HUDEP-2 (cell line): ENCODE data around the gene TAP1.
"Not testable (repeated sequence)": the region's sequence is repeated elsewhere in the genome, so short reads cannot be mapped to it uniquely, and the experiment has no call there.

ENCODE experiments used
- DNase-seq, 76 experiments: peaks; one replicate each; lab custom pipeline; 2025; ENCODE audit not compliant: unreplicated experiment in 76 of 76; lab: John Stamatoyannopoulos, UW

Gene TAP1, protein sequence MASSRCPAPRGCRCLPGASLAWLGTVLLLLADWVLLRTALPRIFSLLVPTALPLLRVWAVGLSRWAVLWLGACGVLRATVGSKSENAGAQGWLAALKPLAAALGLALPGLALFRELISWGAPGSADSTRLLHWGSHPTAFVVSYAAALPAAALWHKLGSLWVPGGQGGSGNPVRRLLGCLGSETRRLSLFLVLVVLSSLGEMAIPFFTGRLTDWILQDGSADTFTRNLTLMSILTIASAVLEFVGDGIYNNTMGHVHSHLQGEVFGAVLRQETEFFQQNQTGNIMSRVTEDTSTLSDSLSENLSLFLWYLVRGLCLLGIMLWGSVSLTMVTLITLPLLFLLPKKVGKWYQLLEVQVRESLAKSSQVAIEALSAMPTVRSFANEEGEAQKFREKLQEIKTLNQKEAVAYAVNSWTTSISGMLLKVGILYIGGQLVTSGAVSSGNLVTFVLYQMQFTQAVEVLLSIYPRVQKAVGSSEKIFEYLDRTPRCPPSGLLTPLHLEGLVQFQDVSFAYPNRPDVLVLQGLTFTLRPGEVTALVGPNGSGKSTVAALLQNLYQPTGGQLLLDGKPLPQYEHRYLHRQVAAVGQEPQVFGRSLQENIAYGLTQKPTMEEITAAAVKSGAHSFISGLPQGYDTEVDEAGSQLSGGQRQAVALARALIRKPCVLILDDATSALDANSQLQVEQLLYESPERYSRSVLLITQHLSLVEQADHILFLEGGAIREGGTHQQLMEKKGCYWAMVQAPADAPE

DNA sequence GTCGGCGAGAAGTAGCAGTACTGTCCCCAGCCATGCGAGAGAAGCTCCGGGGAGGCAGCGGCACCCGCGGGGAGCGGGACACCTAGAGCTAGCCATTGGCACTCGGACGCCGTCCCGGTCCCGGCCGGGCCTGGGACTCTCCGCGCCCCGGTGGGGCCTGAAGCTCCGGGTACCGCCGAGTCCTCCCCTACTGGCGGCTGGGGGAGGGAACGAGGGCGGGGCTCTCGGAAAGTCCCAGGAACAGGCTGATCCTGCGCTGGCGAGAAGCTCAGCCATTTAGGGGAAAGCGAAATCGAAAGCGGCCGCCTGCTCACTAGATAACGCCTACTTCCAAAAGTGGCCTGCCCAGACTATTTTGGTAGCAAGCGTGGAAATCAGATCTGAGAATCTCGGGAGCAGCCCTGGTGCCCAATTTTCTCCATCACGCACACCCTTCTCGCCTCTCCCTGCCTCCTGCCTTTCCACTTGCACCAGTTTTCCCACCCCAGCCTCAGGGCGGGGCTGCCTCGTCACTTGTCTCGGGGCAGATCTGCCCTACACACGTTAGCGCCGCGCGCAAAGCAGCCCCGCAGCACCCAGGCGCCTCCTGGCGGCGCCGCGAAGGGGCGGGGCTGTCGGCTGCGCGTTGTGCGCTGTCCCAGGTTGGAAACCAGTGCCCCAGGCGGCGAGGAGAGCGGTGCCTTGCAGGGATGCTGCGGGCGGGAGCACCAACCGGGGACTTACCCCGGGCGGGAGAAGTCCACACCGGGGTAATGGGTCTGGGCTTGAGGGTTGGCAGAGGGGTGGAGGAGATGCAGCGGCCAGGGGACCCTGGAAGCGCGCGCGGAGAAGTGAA lies at the start of gene TAP1, which contains the start of gene PSMB9:
Gene TAP1, minus strand, starts transcription at position 164 of the 835 bp plus-strand sequence. Its CDS starts 68 bp downstream, at position 96.
Gene PSMB9, plus strand, starts transcription at position 652 of the 835 bp plus-strand sequence. Its CDS starts 38 bp downstream, at position 690.
- DNase-seq, result peak in 74 of 76 experiments; percentile 69 to 99 (median 89)

DNA sequence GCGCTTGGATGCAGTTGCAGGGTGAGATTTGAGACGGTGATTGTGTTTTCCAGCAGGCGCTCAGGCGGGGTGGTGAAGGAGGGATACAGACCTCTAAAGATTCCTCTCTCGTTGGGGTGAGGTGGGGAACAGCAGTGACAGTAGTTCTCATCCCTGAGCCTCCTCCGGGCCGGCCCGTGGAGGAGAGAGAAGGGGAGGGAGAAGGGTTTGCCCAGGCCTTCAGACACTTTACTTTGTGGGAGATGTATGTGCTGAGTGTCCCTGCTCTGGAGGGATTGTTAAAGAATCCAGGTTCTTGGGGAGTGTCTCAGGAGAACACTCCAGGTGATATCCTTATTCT lies 41.5 kb upstream of the TAP1 start:
- DNase-seq, result peak in 4 of 76 experiments; percentile 30 to 45 (median 32)

DNA sequence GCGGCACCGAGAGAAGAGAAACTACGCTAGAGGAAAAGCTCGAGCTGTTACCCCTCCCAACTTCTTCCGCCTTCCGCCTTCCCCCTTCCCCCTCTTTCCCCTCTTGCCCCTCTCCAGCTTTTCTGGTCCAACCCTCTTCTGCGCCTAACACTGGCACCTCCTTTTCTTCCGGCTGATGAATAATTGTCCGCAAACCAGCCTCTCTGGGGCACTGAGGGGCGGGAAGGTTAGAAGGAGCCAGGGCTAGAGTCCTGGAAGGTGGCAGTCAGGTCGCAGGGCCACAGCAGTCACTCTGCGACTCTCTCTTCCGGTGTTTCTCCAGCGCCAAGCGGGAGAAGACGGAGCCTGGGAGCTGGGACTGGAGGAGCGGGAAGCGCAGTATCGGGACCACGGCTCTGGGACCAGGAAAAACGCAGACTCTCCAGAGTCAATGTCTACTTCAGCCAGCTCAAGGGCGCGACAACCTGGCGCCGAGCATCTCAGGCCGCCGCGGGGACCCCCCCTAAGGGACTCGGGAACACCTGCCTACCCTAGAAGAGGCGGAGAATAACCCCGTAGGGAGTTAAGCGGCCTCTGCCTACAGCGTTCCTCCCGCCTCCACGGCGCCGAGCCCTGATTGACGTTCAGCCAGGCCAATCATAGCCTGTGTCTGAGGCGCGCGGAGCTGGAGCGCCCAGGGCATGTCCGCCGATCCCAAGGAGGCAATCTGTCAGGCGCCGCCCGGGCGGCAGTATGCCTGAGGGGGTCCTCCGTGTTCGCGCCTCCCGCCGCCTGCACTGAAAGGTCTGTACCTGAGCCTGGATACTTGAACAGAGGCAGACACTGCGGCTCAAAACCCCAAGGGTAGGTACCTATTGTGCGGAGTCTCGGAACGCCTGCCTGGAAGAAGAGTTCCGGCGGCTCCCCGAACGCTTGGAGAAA lies 40.8 kb upstream of the TAP1 start:
- peak in 75 of 76 experiments; percentile 32 to 100 (median 93) for DNase-seq

DNA sequence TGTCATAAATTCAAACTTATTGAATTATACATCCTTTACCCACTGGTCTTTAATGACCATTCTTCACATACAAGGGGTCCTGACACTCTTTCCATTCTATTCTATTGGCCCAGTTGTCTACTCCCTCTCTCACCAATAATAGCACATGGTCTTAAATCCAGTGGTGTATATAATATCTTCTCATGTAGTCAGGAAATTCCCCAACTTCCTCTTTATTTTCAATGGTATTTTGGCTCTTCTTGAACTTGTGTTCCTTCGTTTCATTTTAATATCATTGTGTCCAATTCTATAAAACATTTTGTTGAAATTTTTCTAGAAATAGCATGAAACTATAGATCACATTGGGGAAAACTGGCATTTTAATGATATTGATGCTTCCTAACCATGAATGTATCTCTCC lies 37.3 kb upstream of the TAP1 start:
- no peak for DNase-seq

DNA sequence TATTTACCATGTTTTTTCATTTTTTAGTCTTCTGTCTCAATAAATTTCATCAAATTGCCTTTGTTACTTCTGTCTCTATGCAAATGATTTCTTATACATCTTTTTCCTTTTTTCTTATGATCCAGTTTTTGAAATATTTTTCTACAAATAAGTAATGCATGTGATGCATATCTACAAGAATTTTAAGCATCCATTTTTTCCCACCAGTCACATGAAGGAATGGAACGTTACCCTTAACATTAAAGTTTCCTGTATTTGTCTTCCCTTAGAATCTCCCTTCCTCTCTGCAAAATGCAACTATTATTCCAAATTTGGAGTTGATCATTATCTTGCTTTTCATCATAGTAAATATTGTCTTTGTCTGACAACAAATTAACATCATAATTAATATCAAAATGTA lies 36.0 kb upstream of the TAP1 start:
- no peak for DNase-seq

DNA sequence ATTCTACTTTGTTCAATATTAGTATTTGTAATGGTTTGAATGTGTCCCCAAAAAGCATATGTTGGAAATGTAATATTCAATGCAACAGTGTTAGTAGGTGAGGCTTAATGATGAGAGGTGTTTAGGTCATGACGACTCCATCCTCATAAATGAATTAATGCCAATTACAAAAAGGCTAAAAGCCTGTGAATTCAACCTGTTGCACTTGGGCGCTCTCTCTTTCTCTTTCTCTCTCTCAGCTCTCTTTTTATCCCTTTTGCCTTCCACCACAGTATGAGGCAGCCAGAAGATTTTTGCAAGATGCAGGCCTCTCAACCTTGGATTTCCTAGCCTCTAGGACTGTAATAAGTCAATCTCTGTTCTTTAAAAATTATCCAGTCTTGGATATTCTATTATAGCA lies 35.1 kb upstream of the TAP1 start:
- DNase-seq, result no peak

DNA sequence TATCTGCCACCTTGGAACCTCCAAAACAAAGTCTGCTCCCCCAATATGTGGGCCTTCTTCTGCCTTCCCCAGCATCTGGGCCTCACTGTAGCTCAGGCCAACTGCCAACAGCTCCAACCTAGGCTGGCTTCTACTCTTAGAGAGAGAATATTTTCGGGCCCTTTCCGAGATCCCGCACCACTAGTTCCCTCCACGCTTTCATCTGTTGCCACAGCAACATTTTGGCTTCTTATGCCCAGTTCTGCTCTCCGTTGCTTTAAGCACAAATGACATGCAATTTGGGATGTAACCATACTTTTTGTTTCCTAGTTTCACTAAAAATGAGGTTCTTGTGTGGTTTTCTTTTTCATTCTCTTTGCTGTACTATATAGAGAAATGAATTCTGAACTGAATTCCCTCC lies 34.1 kb upstream of the TAP1 start:
- no peak for DNase-seq

DNA sequence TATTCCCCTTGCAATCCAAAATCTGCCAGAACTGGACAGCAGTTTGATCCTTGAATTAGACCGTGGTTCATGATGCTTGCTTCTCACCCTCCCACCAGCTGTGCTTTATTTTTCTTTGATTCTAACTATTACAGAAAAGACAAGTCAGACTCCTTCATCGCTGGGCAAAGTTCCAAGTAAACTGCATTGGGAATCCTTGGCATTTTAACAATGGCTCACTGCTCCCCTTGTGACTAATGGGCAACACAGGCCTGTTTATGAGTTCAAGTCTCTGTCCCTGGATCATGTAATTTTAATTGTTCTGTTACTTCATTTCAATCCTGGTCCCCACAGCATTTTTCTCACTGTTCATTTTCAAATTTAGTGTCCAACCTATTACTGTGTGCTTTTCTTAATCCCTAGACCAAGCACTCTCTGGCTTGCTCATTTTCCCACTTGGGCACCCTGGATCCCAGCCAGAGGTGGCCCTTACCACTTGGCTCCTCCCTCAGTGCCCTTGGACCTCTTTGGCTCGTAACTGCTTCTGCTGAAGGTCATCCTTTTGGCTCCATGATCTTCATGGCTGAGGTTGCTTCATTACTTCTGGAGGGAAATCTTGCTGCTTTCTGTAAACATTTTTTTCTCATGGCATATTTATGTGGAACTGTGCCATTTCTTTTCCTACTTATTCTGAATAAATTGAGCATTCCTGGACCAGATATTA lies 33.3 kb upstream of the TAP1 start:
- DNase-seq, result no peak

DNA sequence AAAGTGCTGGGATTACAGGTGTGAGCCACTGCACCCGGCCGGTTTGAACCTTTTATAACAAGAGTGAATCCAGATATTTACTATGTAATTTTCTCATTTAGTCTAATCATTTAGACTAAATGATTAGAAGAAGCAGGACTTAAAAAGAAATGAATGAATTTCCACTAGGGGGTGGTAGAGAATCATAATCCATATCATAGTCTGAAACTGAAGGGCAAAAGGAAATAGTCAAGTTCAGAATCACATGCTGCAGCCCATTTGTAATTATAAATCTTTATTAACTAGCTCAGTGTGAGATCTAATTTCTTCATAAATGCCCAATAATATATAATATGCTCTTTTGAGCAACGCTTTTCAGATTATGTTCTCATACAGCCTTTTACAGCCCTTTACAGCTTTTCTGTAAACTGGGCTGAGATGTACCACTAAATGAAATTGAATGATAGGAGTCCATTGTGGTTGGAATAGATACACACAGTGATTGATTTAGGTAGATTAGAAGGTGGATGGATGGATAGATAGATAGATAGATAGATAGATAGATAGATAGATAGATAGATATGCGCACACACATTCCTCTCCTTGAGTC lies 32.3 kb upstream of the TAP1 start:
- peak in 35 of 76 experiments; percentile 7 to 73 (median 48) for DNase-seq

DNA sequence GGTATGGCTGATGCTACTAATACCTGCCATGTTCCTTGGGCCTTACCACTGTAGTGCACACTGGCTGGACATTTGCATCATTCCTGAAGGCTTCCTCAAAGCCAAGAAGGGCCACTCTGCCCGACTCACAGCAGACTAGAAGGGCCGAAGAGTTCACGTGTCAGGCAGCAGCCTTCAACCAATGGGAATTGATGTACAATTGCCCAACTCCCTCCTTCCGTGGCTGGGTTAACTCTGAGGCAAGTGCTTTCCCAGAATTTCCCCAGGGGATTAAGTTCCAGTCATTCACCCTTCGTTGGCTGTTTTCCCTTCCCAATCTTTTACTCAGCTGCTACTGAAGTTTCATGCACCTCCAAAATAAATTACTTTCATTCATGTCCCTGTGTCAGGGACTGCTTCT lies 30.3 kb upstream of the TAP1 start:
- no peak for DNase-seq

DNA sequence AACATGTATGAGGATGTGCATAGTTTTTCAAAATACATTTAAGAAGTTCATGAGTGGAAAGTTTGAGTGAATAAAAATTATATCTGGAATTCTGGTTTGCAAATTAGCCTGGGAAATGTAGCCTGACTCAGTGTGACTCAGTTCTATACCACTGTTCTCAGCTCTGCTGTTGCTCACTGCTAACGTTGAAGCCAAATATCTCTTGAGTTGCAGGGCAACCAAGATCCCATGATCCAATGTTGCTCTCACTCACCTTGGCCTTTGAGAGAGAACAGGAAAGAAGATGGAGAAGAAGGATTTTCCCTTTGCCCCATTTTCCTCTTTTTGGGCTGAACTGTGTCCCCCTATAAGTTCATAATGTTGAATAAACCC lies 29.4 kb upstream of the TAP1 start:
- DNase-seq, result no peak

DNA sequence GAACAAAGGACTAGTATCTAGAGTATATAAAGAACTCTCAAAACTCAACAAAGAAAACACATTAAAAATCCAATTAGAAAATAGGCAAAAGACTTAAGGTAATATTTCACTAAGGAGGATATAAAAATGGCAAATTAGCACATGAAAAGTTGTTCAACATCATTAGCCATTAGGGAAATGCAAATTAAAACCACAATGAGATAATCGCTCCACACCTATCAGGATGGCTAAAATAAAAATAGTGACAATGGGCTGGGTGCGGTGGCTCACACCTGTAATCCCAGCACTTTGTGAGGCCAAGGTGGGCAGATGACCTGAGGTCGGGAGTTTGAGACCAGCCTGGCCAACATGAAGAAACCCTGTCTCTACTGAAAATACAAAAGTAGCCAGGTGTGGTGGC lies 27.5 kb upstream of the TAP1 start:
- not testable (repeated sequence) for DNase-seq

DNA sequence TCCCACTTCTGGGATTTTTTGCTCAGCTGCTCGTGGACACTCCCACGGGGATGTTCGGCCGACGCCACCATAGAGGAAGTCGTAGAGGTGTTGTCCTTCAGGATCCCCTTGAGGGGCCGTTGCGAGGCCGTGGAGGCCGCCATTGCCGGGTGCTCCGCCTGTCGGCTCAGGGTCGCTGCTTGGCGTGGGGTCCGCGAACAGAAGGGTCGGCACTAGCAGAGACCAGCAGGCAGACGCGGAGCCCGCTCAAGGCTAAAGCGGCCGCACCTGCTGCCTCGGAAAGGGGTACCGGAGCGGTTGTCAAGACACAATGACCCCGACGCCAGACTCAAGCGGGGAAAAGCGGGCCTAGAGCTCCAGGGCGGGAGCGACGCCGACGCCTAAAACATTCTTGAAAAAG lies 26.2 kb upstream of the TAP1 start:
- no peak for DNase-seq

DNA sequence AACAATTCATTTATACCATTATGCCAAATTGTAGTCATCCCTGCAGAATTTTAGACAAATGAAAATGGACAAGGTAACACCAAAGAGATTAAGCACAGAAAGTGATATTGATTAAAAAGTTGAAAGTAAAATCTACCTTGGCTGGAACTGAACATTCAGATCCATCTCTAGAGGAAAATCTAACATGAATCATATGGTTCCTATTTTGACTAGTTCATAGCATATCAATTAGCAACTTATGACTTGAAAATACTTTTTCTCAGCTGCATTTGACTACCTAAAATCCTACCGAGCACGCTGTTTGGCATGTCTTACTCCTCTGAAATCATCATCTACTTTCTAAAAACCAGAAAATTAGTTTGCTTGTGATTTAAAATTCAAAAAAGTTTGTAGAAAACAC lies 23.1 kb upstream of the TAP1 start:
- DNase-seq, result no peak

DNA sequence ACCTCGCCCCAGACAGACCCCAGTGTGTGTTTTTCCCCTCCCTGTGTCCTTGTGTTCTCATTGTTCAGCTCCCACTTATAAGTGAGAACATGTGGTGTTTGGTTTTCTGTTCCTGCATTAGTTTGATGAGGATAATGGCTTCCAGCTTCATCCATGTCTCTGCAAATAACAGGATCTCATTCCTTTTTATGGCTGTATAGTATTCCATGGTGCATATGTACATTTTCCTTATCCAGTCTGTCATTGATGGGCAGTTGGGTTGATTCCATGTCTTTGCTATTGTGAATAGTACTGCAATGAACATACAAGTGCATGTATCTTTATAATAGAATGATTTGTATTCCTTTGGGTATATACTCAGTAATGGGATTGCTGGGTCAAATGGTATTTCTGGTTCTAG lies 20.4 kb upstream of the TAP1 start:
- DNase-seq, result not testable (repeated sequence)

DNA sequence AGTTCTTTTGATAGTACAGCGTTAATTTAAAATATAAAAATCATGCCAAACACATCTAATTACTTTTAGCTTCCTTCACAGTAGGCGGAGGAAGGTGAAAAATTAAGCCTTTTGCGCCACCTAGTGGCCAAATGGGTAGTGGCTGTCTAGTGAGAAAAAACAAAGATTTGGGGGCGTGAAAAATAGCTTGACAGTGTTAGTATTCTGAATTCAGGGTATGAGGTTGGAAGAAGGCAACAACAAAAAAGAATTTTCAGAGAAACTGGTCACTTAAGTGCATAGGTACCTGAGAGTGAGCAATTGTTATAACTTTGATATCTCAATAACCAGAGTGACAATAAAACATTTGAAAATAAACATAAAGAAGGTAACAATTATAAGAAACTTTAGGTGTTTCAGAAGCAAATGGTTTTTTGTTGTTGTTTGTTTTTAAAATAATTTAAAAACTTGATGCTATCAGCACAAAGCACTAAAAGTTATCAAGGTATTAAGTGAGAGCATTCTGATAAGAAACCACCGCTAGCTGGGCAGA lies 14.8 kb upstream of the TAP1 start:
- peak in 65 of 76 experiments; percentile 18 to 85 (median 69) for DNase-seq

DNA sequence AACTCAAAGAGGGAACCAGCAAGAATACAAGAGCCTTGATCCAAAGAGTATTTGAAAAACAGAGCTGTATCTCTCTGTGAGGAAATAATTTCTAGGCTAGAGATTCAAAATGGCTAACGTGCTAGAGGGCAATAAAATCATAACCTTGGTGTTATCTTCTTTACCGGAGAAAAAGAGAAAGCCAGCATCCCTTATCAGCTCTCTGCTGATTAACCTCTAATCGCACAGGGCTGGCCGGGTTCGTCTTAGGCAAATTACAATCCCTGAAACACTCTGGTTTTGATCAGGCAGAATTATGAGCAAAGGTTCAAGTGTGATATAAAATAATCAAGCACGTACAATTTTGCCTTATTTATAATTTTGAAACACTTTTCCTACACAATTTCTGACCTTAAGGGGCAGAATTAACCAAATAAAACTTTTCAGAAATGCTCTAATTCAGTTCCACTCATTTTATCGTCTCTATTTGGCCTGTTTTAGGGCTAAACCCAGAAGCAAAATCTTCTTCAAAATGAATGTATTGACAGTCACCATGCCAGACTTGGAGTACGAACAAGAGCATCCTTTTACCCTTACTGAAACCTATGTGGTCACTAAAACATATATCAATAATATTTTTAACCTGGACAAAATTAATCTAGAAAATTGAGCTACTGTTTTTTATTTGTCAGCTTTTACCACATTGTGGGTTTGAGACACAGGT lies 14.2 kb upstream of the TAP1 start:
- DNase-seq, result peak in 3 of 76 experiments; percentile 9 to 44 (median 16)

DNA sequence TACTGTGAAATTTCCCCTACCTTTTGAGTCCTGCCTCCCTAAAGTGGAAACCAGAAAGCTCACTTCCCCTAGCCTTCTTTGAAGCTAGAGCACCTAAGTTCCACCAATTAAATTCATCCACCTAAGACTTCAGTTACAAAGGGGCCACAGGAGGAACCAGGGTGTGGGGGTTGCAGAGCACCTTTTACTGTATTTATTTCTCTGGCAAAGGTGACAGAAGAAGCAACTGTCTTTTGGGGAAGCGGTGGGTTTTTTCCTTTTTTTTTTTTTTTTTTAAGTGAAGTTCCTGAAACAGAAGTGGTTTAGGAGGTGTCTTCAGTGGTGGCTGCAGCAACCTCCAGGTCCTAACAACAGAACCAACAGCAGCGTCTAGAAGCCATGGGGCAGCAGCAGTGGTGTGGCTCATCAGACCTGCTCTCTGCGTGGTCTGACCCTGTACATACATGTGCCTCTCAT lies 13.5 kb upstream of the TAP1 start:
- DNase-seq, result no peak
